HG03039 (cell line): Measurements from ENCODE around the gene NDUFB11.
A peak's percentile ranks its signal among the peaks of the same experiment; 100 is the strongest.

Experiments
- ATAC-seq: cut with Tn5 transposase; IDR thresholded peaks from one replicate; pipeline ENCODE4 v1.9.1; 2021; ENCODE audit warnings: mild to moderate bottlenecking, moderate library complexity; ENCODE audit not compliant: unreplicated experiment

NDUFB11 gene

GRCh38 chrX:47144626-47145394 is at the start of gene NDUFB11, which contains the start of gene RBM10:
Gene NDUFB11, minus strand, starts transcription at chrX:47144702. Its CDS starts 23 bp downstream, at chrX:47144679.
Gene RBM10, plus strand, starts transcription at chrX:47145221. Its CDS starts 2,261 bp downstream, at chrX:47147482.
- ATAC-seq, result peak; percentile 93

GRCh38 chrX:47193475-47194193 is 49.1 kb upstream of the NDUFB11 start, which contains the start of gene UBA1:
Gene UBA1, plus strand, starts transcription at chrX:47193829. Its CDS starts 4,974 bp downstream, at chrX:47198803.
- peak; percentile 49 for ATAC-seq

- no peak for ATAC-seq
Observed at GRCh38 chrX:47191806-47192401, 47.4 kb upstream of the NDUFB11 start.

GRCh38 chrX:47191331-47191730 is 46.8 kb upstream of the NDUFB11 start:
- no peak for ATAC-seq

- ATAC-seq, result peak; percentile 63
Observed at GRCh38 chrX:47190445-47191269, 46.2 kb upstream of the NDUFB11 start.

- no peak for ATAC-seq
Observed at GRCh38 chrX:47189906-47190305, 45.4 kb upstream of the NDUFB11 start.

GRCh38 chrX:47187106-47187677 is 42.7 kb upstream of the NDUFB11 start:
- ATAC-seq, result no peak

- no peak for ATAC-seq
Observed at GRCh38 chrX:47186096-47186740, 41.7 kb upstream of the NDUFB11 start.

- no peak for ATAC-seq
Observed at GRCh38 chrX:47185241-47185640, 40.7 kb upstream of the NDUFB11 start.

GRCh38 chrX:47184486-47184885 is 40.0 kb upstream of the NDUFB11 start:
- ATAC-seq, result no peak

GRCh38 chrX:47182106-47182700 is 37.7 kb upstream of the NDUFB11 start:
- ATAC-seq, result no peak

- ATAC-seq, result no peak
Observed at GRCh38 chrX:47181301-47181700, 36.8 kb upstream of the NDUFB11 start.

- no peak for ATAC-seq
Observed at GRCh38 chrX:47180346-47180745, 35.8 kb upstream of the NDUFB11 start.

GRCh38 chrX:47179928-47180255 is 35.4 kb upstream of the NDUFB11 start:
- ATAC-seq, result no peak

GRCh38 chrX:47179221-47179927 is 34.9 kb upstream of the NDUFB11 start:
- ATAC-seq, result no peak

GRCh38 chrX:47178337-47178736 is 33.8 kb upstream of the NDUFB11 start:
- no peak for ATAC-seq

GRCh38 chrX:47177079-47177478 is 32.6 kb upstream of the NDUFB11 start:
- no peak for ATAC-seq

GRCh38 chrX:47176101-47176740 is 31.7 kb upstream of the NDUFB11 start:
- no peak for ATAC-seq

- no peak for ATAC-seq
Observed at GRCh38 chrX:47175588-47175980, 31.1 kb upstream of the NDUFB11 start.
